Liver (tissue), 3 donors: ENCODE measurements around the gene UMODL1.

Experiments used
- EGR1 ChIP-seq, 2 donors: IDR thresholded peaks; 2 replicates each; pipeline ENCODE4 v1.6.1; 2016 to 2018; ENCODE audit warnings: antibody characterized with exemption in 2 of 2, low read depth in 2 of 2
- FOXA1 ChIP-seq: IDR thresholded peaks from 2 replicates; pipeline ENCODE4 v1.6.1; 2016; ENCODE audit warnings: antibody characterized with exemption
- GABPA ChIP-seq, 2 donors: IDR thresholded peaks in 1 of 2; conservative IDR thresholded peaks in 1 of 2; 2 replicates each; pipeline ENCODE4 v1.6.1; 2016; ENCODE audit warnings: antibody characterized with exemption in 2 of 2, mild to moderate bottlenecking in 1 of 2, moderate library complexity in 1 of 2
- JUND ChIP-seq, 2 donors: IDR thresholded peaks; 2 replicates each; pipeline ENCODE4 v1.6.1; 2016; ENCODE audit warnings: antibody characterized with exemption in 2 of 2
- NR2F2 ChIP-seq: IDR thresholded peaks from 2 replicates; pipeline ENCODE4 v1.6.1; 2016; ENCODE audit warnings: antibody characterized with exemption
- RAD21 ChIP-seq, 2 donors: IDR thresholded peaks; 2 replicates each; pipeline ENCODE4 v1.6.1; 2016; ENCODE audit warnings: antibody characterized with exemption in 2 of 2, mild to moderate bottlenecking in 2 of 2
- RXRA ChIP-seq, 2 donors: IDR thresholded peaks; 2 replicates each; pipeline ENCODE4 v1.6.1; 2017 to 2018; ENCODE audit warnings: antibody characterized with exemption in 2 of 2, mild to moderate bottlenecking in 1 of 2
- SP1 ChIP-seq: IDR thresholded peaks from 2 replicates; pipeline ENCODE4 v1.6.1; 2018; ENCODE audit warnings: antibody characterized with exemption, mild to moderate bottlenecking
- TAF1 ChIP-seq: conservative IDR thresholded peaks from 2 replicates; pipeline ENCODE4 v1.6.1; 2016; ENCODE audit warnings: antibody characterized with exemption, mild to moderate bottlenecking
- YY1 ChIP-seq: IDR thresholded peaks from 2 replicates; pipeline ENCODE4 v1.6.1; 2016; ENCODE audit warnings: antibody characterized with exemption, mild to moderate bottlenecking
- TF ChIP-seq, protein P1 (sequence below): IDR thresholded peaks from 2 replicates; pipeline ENCODE4 v1.6.1; 2016; ENCODE audit warnings: antibody characterized with exemption
- TF ChIP-seq, protein P2 (sequence below): fragments of 150-350 bp; IDR thresholded peaks from 2 replicates; pipeline ENCODE4 v1.5.1; 2017; ENCODE audit warnings: improper control_type of control experiment, low read depth, low read length; ENCODE audit not compliant: missing input control
- TF ChIP-seq, protein P3 (sequence below): IDR thresholded peaks from 2 replicates; pipeline ENCODE4 v1.6.1; 2016; ENCODE audit warnings: antibody characterized with exemption
- TF ChIP-seq, protein P4 (sequence below): IDR thresholded peaks from 2 replicates; pipeline ENCODE4 v1.6.1; 2016; ENCODE audit warnings: antibody characterized with exemption, mild to moderate bottlenecking
- donor health status: healthy.
- donor health status: healthy.

DNA sequence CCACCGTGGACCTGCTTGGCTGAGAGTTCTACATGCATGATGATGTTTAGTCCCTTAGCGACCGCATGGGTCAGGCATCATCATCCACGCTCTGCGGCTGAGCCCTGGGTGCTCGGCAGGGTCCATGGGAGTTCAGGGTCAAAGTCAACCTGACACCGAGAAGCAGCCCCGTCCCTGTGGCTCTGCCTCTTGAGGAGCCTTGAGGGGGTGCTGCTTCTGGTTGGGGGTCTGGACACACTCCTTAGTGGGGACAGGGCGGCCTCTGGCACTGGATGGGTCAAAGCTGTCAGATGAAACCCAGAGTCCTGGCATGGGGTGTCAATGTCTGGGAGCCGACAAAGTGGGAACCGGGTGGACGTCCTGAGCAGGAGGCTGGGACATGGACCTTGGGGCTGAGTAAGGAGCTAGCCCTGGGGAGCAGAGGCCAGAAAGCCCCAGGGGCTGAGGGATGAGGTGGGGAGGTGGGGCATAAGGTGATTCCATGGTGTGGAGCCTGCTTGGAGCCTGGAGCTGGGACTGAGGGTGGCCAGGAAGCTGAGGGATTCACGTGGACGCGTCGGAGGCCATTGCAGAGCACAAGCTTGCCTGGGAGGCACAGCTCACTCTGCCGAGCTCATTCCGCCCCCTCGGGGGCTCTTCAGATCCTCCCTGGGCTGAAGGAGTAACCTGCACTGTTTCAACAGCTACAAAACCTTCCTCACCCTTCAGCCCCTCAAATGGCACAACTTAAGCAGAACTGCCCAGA, 53.9 kb downstream of the UMODL1 start:
- TF ChIP-seq, protein P1, sequence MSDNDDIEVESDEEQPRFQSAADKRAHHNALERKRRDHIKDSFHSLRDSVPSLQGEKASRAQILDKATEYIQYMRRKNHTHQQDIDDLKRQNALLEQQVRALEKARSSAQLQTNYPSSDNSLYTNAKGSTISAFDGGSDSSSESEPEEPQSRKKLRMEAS = no peak
- TF ChIP-seq GABPA (IDR thresholded peaks at IDR 0.05 in 1 of 2, conservative IDR thresholded peaks at IDR 0.05 in 1 of 2) (no peak), TAF1 (no peak), FOXA1 (no peak), RAD21 (IDR thresholded peaks at IDR 0.05) (no peak), RXRA (IDR thresholded peaks at IDR 0.05) (no peak), JUND (IDR thresholded peaks at IDR 0.05) (no peak), YY1 (no peak), EGR1 (IDR thresholded peaks at IDR 0.05; ENCODE audit: low read depth in 2 of 2) (no peak), NR2F2 (no peak), SP1 (no peak)
- TF ChIP-seq, protein P2, sequence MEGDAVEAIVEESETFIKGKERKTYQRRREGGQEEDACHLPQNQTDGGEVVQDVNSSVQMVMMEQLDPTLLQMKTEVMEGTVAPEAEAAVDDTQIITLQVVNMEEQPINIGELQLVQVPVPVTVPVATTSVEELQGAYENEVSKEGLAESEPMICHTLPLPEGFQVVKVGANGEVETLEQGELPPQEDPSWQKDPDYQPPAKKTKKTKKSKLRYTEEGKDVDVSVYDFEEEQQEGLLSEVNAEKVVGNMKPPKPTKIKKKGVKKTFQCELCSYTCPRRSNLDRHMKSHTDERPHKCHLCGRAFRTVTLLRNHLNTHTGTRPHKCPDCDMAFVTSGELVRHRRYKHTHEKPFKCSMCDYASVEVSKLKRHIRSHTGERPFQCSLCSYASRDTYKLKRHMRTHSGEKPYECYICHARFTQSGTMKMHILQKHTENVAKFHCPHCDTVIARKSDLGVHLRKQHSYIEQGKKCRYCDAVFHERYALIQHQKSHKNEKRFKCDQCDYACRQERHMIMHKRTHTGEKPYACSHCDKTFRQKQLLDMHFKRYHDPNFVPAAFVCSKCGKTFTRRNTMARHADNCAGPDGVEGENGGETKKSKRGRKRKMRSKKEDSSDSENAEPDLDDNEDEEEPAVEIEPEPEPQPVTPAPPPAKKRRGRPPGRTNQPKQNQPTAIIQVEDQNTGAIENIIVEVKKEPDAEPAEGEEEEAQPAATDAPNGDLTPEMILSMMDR = no peak
- TF ChIP-seq, protein P3, sequence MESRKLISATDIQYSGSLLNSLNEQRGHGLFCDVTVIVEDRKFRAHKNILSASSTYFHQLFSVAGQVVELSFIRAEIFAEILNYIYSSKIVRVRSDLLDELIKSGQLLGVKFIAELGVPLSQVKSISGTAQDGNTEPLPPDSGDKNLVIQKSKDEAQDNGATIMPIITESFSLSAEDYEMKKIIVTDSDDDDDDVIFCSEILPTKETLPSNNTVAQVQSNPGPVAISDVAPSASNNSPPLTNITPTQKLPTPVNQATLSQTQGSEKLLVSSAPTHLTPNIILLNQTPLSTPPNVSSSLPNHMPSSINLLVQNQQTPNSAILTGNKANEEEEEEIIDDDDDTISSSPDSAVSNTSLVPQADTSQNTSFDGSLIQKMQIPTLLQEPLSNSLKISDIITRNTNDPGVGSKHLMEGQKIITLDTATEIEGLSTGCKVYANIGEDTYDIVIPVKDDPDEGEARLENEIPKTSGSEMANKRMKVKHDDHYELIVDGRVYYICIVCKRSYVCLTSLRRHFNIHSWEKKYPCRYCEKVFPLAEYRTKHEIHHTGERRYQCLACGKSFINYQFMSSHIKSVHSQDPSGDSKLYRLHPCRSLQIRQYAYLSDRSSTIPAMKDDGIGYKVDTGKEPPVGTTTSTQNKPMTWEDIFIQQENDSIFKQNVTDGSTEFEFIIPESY = no peak
- TF ChIP-seq, protein P4, sequence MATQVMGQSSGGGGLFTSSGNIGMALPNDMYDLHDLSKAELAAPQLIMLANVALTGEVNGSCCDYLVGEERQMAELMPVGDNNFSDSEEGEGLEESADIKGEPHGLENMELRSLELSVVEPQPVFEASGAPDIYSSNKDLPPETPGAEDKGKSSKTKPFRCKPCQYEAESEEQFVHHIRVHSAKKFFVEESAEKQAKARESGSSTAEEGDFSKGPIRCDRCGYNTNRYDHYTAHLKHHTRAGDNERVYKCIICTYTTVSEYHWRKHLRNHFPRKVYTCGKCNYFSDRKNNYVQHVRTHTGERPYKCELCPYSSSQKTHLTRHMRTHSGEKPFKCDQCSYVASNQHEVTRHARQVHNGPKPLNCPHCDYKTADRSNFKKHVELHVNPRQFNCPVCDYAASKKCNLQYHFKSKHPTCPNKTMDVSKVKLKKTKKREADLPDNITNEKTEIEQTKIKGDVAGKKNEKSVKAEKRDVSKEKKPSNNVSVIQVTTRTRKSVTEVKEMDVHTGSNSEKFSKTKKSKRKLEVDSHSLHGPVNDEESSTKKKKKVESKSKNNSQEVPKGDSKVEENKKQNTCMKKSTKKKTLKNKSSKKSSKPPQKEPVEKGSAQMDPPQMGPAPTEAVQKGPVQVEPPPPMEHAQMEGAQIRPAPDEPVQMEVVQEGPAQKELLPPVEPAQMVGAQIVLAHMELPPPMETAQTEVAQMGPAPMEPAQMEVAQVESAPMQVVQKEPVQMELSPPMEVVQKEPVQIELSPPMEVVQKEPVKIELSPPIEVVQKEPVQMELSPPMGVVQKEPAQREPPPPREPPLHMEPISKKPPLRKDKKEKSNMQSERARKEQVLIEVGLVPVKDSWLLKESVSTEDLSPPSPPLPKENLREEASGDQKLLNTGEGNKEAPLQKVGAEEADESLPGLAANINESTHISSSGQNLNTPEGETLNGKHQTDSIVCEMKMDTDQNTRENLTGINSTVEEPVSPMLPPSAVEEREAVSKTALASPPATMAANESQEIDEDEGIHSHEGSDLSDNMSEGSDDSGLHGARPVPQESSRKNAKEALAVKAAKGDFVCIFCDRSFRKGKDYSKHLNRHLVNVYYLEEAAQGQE = no peak
